SK-N-SH (cell line): ENCODE results near the gene LARP1B. TPM values are rescaled to one million over a fixed set of nuclear protein-coding genes. Genes with fewer than 3 reads are reported as not detected.

Experiments
- CTCF ChIA-PET: fragments of 300-600, 350-600 bp; formaldehyde crosslinking; extraction: SDS; loops from one replicate; lab custom pipeline; 2021; lab: Yijun Ruan, JAX
- POLR2A ChIA-PET: fragments of 350-600 bp; sonication (Branson Sonifier 250); formaldehyde crosslinking; extraction: SDS; loops from one replicate; lab custom pipeline; 2020; ENCODE audit warnings: antibody characterized with exemption, inconsistent platforms; lab: Yijun Ruan, JAX
- DNase-seq: peaks from one replicate; pipeline ENCODE4 v3.0.0; 2012
- H2AFZ ChIP-seq: fragments of 200-600 bp; sonication (generic); 2 replicates; pipeline ENCODE4 v1.8.1; 2016; ENCODE audit warnings: antibody characterized with exemption, mild to moderate bottlenecking, low read depth
- H3F3A ChIP-seq: fragments of 200-600 bp; sonication (generic); replicated peaks from 2 replicates; pipeline ENCODE3; 2016; ENCODE audit warnings: antibody characterized with exemption, mild to moderate bottlenecking; ENCODE audit not compliant: insufficient read depth
- H3K27ac ChIP-seq, 2 experiments: fragments of 200-500 bp in 1 of 2; fragments of 200-600 bp in 1 of 2; sonication (Bioruptor generic) in 1 of 2; sonication (generic), shearing (Covaris generic) in 1 of 2; 2 replicates each; pipeline versions ENCODE4 v1.5.1 to v1.6.1; 2014 to 2016; ENCODE audit warnings: low read depth in 2 of 2, inconsistent platforms in 1 of 2, low read length in 1 of 2, mild to moderate bottlenecking in 1 of 2, mixed read lengths in 1 of 2
- H3K27me3 ChIP-seq: fragments of 200-600 bp; sonication (generic), shearing (Covaris generic); 2 replicates; pipeline ENCODE4 v1.6.1; 2016; ENCODE audit warnings: mixed run types; ENCODE audit not compliant: insufficient read depth
- H3K36me3 ChIP-seq, 2 experiments: fragments of 200-500 bp in 1 of 2; fragments of 200-600 bp in 1 of 2; sonication (Bioruptor generic) in 1 of 2; sonication (generic) in 1 of 2; replicated peaks in 1 of 2; 2 replicates each; pipeline versions ENCODE3 to v1.5.1; 2014 to 2016; ENCODE audit warnings: low read length in 1 of 2, mild to moderate bottlenecking in 1 of 2; ENCODE audit not compliant: insufficient read depth in 2 of 2, control insufficient read depth in 1 of 2
- H3K4me1 ChIP-seq, 2 experiments: fragments of 200-500 bp in 1 of 2; fragments of 200-600 bp in 1 of 2; sonication (Bioruptor generic) in 1 of 2; sonication (generic), shearing (Covaris generic) in 1 of 2; 2 replicates each; pipeline versions ENCODE4 v1.5.1 to v1.6.1; 2014 to 2016; ENCODE audit warnings: low read depth in 1 of 2, low read length in 1 of 2, mixed run types in 1 of 2; ENCODE audit not compliant: insufficient read depth in 2 of 2, control insufficient read depth in 1 of 2
- H3K4me2 ChIP-seq: fragments of 200-600 bp; sonication (generic), shearing (Covaris generic); 2 replicates; pipeline ENCODE4 v1.6.1; 2017; ENCODE audit warnings: mixed run types
- H3K4me3 ChIP-seq, 2 experiments: fragments of 200-500 bp in 1 of 2; fragments of 200-600 bp in 1 of 2; sonication (Bioruptor generic) in 1 of 2; sonication (generic), shearing (Covaris generic) in 1 of 2; 2 replicates each; pipeline versions ENCODE4 v1.5.1 to v1.8.1; 2014 to 2016; ENCODE audit warnings: low read depth in 2 of 2, inconsistent platforms in 1 of 2, low read length in 1 of 2, mild to moderate bottlenecking in 1 of 2, mixed read lengths in 1 of 2, moderate library complexity in 1 of 2
- H3K79me2 ChIP-seq: fragments of 200-600 bp; sonication (generic); 2 replicates; pipeline ENCODE4 v1.8.1; 2017; ENCODE audit warnings: mild to moderate bottlenecking; ENCODE audit not compliant: insufficient read depth
- H3K9ac ChIP-seq: fragments of 200-600 bp; sonication (generic); 2 replicates; pipeline ENCODE4 v1.6.1; 2017; ENCODE audit warnings: mixed run types
- H3K9me2 ChIP-seq: fragments of 200-600 bp; sonication (generic); 2 replicates; pipeline ENCODE4 v1.6.1; 2017; ENCODE audit warnings: mixed run types
- H3K9me3 ChIP-seq: fragments of 200-600 bp; sonication (generic); 2 replicates; pipeline ENCODE4 v1.6.1; 2017; ENCODE audit warnings: mixed run types, mild to moderate bottlenecking, moderate library complexity
- H4K20me1 ChIP-seq: fragments of 200-600 bp; sonication (generic); 2 replicates; pipeline ENCODE4 v1.6.1; 2017; ENCODE audit warnings: mild to moderate bottlenecking, mixed run types; ENCODE audit not compliant: insufficient read depth
- CHD2 ChIP-seq: fragments of 150-350 bp; IDR thresholded peaks from 2 replicates; pipeline ENCODE4 v1.6.1; 2018; ENCODE audit warnings: low read length; ENCODE audit not compliant: partially characterized antibody
- CTCF ChIP-seq: fragments of 200-600 bp; sonication (generic); IDR thresholded peaks from 2 replicates; pipeline ENCODE4 v1.6.1; 2017; ENCODE audit warnings: antibody characterized with exemption, mild to moderate bottlenecking, moderate library complexity
- EP300 ChIP-seq, 2 experiments: IDR thresholded peaks; 2 replicates each; pipeline versions ENCODE4 v1.4.0 to v1.6.1; 2012; ENCODE audit warnings: borderline replicate concordance in 1 of 2, low read depth in 1 of 2, low read length in 1 of 2
- FOXJ3 ChIP-seq: sonication (generic); formaldehyde crosslinking; IDR thresholded peaks from 2 replicates; pipeline ENCODE4 v1.5.1; 2020; ENCODE audit warnings: mild to moderate bottlenecking, missing genetic modification reagents
- FOXM1 ChIP-seq: IDR thresholded peaks from 2 replicates; pipeline ENCODE4 v1.4.0; 2012; ENCODE audit warnings: low read depth, mild to moderate bottlenecking
- GATA2 ChIP-seq: sonication (generic); formaldehyde crosslinking; IDR thresholded peaks from 2 replicates; pipeline ENCODE4 v1.5.0; 2020; ENCODE audit warnings: mild to moderate bottlenecking, missing genetic modification reagents
- MEF2A ChIP-seq: IDR thresholded peaks from 2 replicates; pipeline ENCODE4 v1.4.0; 2012; ENCODE audit warnings: low read depth, borderline replicate concordance
- MXI1 ChIP-seq: IDR thresholded peaks from 2 replicates; pipeline ENCODE4 v1.6.1; 2012; ENCODE audit warnings: mild to moderate bottlenecking, low read depth, low read length, improper control_type of control experiment
- NRF1 ChIP-seq: IDR thresholded peaks from 2 replicates; pipeline ENCODE4 v1.6.1; 2012; ENCODE audit warnings: low read depth, mild to moderate bottlenecking, low read length
- POLR2AphosphoS5 ChIP-seq: IDR thresholded peaks from 2 replicates; pipeline ENCODE4 v1.6.1; 2012; ENCODE audit warnings: low read depth, low read length
- RAD21 ChIP-seq: IDR thresholded peaks from 2 replicates; pipeline ENCODE4 v1.6.1; 2012; ENCODE audit warnings: mild to moderate bottlenecking, low read length
- RCOR1 ChIP-seq: fragments of 150-350 bp; IDR thresholded peaks from 2 replicates; pipeline ENCODE4 v1.6.1; 2017; ENCODE audit warnings: antibody characterized with exemption, low read length
- SIN3A ChIP-seq: IDR thresholded peaks from 2 replicates; pipeline ENCODE4 v1.6.1; 2012; ENCODE audit warnings: low read depth, mild to moderate bottlenecking, low read length, moderate library complexity, borderline replicate concordance
- SMC3 ChIP-seq: IDR thresholded peaks from 2 replicates; pipeline ENCODE4 v1.6.1; 2012; ENCODE audit warnings: low read depth, low read length, improper control_type of control experiment
- TAF1 ChIP-seq: IDR thresholded peaks from 2 replicates; pipeline ENCODE4 v1.6.1; 2012; ENCODE audit warnings: low read depth, mild to moderate bottlenecking, low read length, moderate library complexity, borderline replicate concordance
- USF1 ChIP-seq: IDR thresholded peaks from 2 replicates; pipeline ENCODE4 v1.4.0; 2012; ENCODE audit warnings: low read depth, borderline replicate concordance
- WGBS: methylation state at CpG from one replicate; pipeline ENCODE4 v1.1.6; 2017; ENCODE audit warnings: low lambda C conversion rate; 5-methylcytosine and 5-hydroxymethylcytosine counted together
- polyA plus RNA-seq, 3 experiments: library from polyadenylated mRNA; depleted of rRNA; stranded (reverse); fragments of >200 nt; gene quantifications; 2 replicates each; pipeline ENCODE4 v1.2.3, GENCODE V29; 2012
- TF ChIP-seq, protein P1 (sequence below): fragments of 150-350 bp; IDR thresholded peaks from 2 replicates; pipeline ENCODE4 v1.6.1; 2017; ENCODE audit warnings: antibody characterized with exemption, low read length, low read depth, borderline replicate concordance
- TF ChIP-seq, protein P2 (sequence below): IDR thresholded peaks from 2 replicates; pipeline ENCODE4 v1.4.0; 2012; ENCODE audit warnings: low read depth
- TF ChIP-seq, protein P3 (sequence below): IDR thresholded peaks from 2 replicates; pipeline ENCODE4 v1.4.0; 2012; ENCODE audit warnings: low read depth, borderline replicate concordance
- TF ChIP-seq, protein P4 (sequence below): IDR thresholded peaks from 2 replicates; pipeline ENCODE4; 2012

The LARP1B gene
- polyA plus RNA-seq, 1 of the 3 experiments (the other 2 are of a cell fraction), result 4.8 TPM

GRCh38 chr4:128255906-128256305, 194.8 kb downstream of the LARP1B start:
- CTCF ChIA-PET, result no interaction called here
- Histone ChIP-seq H3F3A (no peaks in the 10 kb centered on the region), H3K4me1 (no peaks in the 10 kb centered on the region; a peak in 1 of 4 replicates), H3K9me2 (no peaks in the 10 kb centered on the region), H2AFZ (no peak overlapping the region), H3K79me2 (no peaks in the 10 kb centered on the region), H3K36me3 (no peaks in the 10 kb centered on the region), H3K9ac (no peak overlapping the region), H4K20me1 (no peaks in the 10 kb centered on the region), H3K4me2 (no peak overlapping the region), H3K4me3 (no peak overlapping the region), H3K9me3 (no peaks in the 10 kb centered on the region), H3K27me3 (no peaks in the 10 kb centered on the region), H3K27ac (no peak overlapping the region)
- no peak for DNase-seq
- TF ChIP-seq POLR2AphosphoS5 (no peak), NRF1 (no peak)
- WGBS, result 86% methylated on average over 3 of the region's 3 CpGs
- POLR2A ChIA-PET, result no interaction called here

- no peaks in the 10 kb centered on the region for H3K9me3 ChIP-seq
- no peak overlapping the region for H3K4me3 ChIP-seq
- no peaks in the 10 kb centered on the region; a peak in 1 of 4 replicates for H3K4me1 ChIP-seq
- H3F3A ChIP-seq, result no peaks in the 10 kb centered on the region
- no peak overlapping the region for H3K4me2 ChIP-seq
- H3K9me2 ChIP-seq, result no peaks in the 10 kb centered on the region
- 14% methylated on average over 1 of the region's 1 CpG for WGBS
- H3K36me3 ChIP-seq, result no peaks in the 10 kb centered on the region
- DNase-seq, result no peak
- no peaks in the 10 kb centered on the region for H3K27me3 ChIP-seq
- H2AFZ ChIP-seq, result no peak overlapping the region
- no peaks in the 10 kb centered on the region for H4K20me1 ChIP-seq
- CTCF ChIA-PET, result no interaction called here
- H3K9ac ChIP-seq, result no peak overlapping the region
- TF ChIP-seq NRF1 (no peak), FOXM1 (no peak), SIN3A (no peak), FOXJ3 (CRISPR knock-in tag) (no peak), RAD21 (no peak), MEF2A (no peak), SMC3 (no peak), USF1 (no peak), EP300 (IDR thresholded peaks at IDR 0.05; ENCODE audit: borderline replicate concordance in 1 of 2, low read depth in 1 of 2, low read length in 1 of 2) (no peak), TAF1 (no peak), MXI1 (no peak), GATA2 (CRISPR knock-in tag) (no peak), RCOR1 (no peak), CTCF (no peak), CHD2 (no peak)
- TF ChIP-seq, protein P1, sequence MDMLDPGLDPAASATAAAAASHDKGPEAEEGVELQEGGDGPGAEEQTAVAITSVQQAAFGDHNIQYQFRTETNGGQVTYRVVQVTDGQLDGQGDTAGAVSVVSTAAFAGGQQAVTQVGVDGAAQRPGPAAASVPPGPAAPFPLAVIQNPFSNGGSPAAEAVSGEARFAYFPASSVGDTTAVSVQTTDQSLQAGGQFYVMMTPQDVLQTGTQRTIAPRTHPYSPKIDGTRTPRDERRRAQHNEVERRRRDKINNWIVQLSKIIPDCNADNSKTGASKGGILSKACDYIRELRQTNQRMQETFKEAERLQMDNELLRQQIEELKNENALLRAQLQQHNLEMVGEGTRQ, result no peak
- TF ChIP-seq, protein P2, sequence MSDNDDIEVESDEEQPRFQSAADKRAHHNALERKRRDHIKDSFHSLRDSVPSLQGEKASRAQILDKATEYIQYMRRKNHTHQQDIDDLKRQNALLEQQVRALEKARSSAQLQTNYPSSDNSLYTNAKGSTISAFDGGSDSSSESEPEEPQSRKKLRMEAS, result no peak
- TF ChIP-seq, protein P3, sequence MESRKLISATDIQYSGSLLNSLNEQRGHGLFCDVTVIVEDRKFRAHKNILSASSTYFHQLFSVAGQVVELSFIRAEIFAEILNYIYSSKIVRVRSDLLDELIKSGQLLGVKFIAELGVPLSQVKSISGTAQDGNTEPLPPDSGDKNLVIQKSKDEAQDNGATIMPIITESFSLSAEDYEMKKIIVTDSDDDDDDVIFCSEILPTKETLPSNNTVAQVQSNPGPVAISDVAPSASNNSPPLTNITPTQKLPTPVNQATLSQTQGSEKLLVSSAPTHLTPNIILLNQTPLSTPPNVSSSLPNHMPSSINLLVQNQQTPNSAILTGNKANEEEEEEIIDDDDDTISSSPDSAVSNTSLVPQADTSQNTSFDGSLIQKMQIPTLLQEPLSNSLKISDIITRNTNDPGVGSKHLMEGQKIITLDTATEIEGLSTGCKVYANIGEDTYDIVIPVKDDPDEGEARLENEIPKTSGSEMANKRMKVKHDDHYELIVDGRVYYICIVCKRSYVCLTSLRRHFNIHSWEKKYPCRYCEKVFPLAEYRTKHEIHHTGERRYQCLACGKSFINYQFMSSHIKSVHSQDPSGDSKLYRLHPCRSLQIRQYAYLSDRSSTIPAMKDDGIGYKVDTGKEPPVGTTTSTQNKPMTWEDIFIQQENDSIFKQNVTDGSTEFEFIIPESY, result no peak
- TF ChIP-seq, protein P4, sequence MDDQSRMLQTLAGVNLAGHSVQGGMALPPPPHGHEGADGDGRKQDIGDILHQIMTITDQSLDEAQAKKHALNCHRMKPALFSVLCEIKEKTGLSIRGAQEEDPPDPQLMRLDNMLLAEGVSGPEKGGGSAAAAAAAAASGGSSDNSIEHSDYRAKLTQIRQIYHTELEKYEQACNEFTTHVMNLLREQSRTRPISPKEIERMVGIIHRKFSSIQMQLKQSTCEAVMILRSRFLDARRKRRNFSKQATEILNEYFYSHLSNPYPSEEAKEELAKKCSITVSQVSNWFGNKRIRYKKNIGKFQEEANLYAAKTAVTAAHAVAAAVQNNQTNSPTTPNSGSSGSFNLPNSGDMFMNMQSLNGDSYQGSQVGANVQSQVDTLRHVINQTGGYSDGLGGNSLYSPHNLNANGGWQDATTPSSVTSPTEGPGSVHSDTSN, result no peak
- no peaks in the 10 kb centered on the region for H3K79me2 ChIP-seq
- POLR2A ChIA-PET, result no interaction called here
- no peak overlapping the region for H3K27ac ChIP-seq
Observed at GRCh38 chr4:128256539-128256938, 195.4 kb downstream of the LARP1B start.
